Left ventricle myocardium inferior (tissue), 1 donor: Measurements from ENCODE around the gene KIAA1191. TPM values are rescaled to one million over a fixed set of nuclear protein-coding genes. Genes with fewer than 3 reads are reported as not detected.

Source experiments
- DNase-seq: peaks from one replicate; pipeline ENCODE4 v3.0.0-alpha.2; 2020
- H3K27ac ChIP-seq: fragments of 200-600 bp; replicated peaks from 2 replicates; pipeline ENCODE4 v1.8.0; 2021
- H3K27me3 ChIP-seq: fragments of 200-600 bp; 2 replicates; pipeline ENCODE4 v1.8.0; 2021; ENCODE audit warnings: low read depth
- H3K36me3 ChIP-seq: fragments of 200-600 bp; 2 replicates; pipeline ENCODE4 v1.8.0; 2021
- H3K4me1 ChIP-seq: fragments of 200-600 bp; 2 replicates; pipeline ENCODE4 v1.8.0; 2021
- H3K4me3 ChIP-seq: fragments of 200-600 bp; 2 replicates; pipeline ENCODE4 v1.8.0; 2021; ENCODE audit warnings: mild to moderate bottlenecking, moderate library complexity
- H3K9me3 ChIP-seq: fragments of 200-600 bp; replicated peaks from 2 replicates; pipeline ENCODE4 v1.8.0; 2021
- CTCF ChIP-seq: fragments of 200-600 bp; IDR thresholded peaks from 2 replicates; pipeline ENCODE4 v1.8.0; 2021; ENCODE audit warnings: antibody characterized with exemption, mild to moderate bottlenecking, borderline replicate concordance
- intact Hi-C: fragments of 100-400 bp; cut with micrococcal nuclease; formaldehyde crosslinking; loops from one replicate; pipeline ENCODE4 v1.11.0; 2022
- total RNA-seq: library from RNA; stranded (reverse); fragmentation: NEBNext Ultra II Directional; extraction: Animal tissue kit (Norgen Biotek cat#: 25700); gene quantifications from one replicate; pipeline ENCODE4 v1.2.1, GENCODE V29; 2021
- donor health status: DM: no; HTN: yes; CAD: no; lungs with severe emphysema.

The KIAA1191 gene
- total RNA-seq, 1 donor from 2014 or later = 91.6 TPM

- H3K27me3 ChIP-seq = no peaks in the 10 kb centered on the region
- peaks cover 24% of the 10 kb centered on the region for H3K4me1 ChIP-seq
- TF ChIP-seq CTCF = no peak
- H3K36me3 ChIP-seq = peaks cover 33% of the 10 kb centered on the region
- H3K4me3 ChIP-seq = no peak overlapping the region
- intact Hi-C loops = no loop called here
- H3K27ac ChIP-seq = peak overlapping the region; percentile 88
- no peak for DNase-seq
- H3K9me3 ChIP-seq = no peaks in the 10 kb centered on the region
Measured at GRCh38 chr5:176379881-176380280, 18.3 kb upstream of the KIAA1191 start.

GRCh38 chr5:176373100-176373818, 11.7 kb upstream of the KIAA1191 start:
- Histone ChIP-seq H3K9me3 (no peaks in the 10 kb centered on the region), H3K36me3 (peaks cover 16% of the 10 kb centered on the region), H3K4me3 (no peak overlapping the region), H3K27ac (peak overlapping the region; percentile 72), H3K4me1 (peaks cover 48% of the 10 kb centered on the region), H3K27me3 (no peaks in the 10 kb centered on the region)
- no peak for TF ChIP-seq CTCF
- peak; percentile 38 for DNase-seq
- intact Hi-C loops = no loop called here

GRCh38 chr5:176371621-176372539, 10.3 kb upstream of the KIAA1191 start:
- no peak for DNase-seq
- Histone ChIP-seq H3K4me1 (peaks cover 48% of the 10 kb centered on the region), H3K27me3 (no peaks in the 10 kb centered on the region), H3K9me3 (no peaks in the 10 kb centered on the region), H3K27ac (peak overlapping the region; percentile 72), H3K36me3 (peaks cover 28% of the 10 kb centered on the region), H3K4me3 (no peak overlapping the region)
- intact Hi-C loops = no loop called here
- no peak for TF ChIP-seq CTCF

GRCh38 chr5:176369934-176370711, 8.6 kb upstream of the KIAA1191 start:
- H3K27me3 ChIP-seq = no peaks in the 10 kb centered on the region
- intact Hi-C loops = no loop called here
- no peak for DNase-seq
- no peak overlapping the region for H3K4me3 ChIP-seq
- peaks cover 28% of the 10 kb centered on the region for H3K36me3 ChIP-seq
- TF ChIP-seq CTCF = no peak
- peaks cover 64% of the 10 kb centered on the region for H3K4me1 ChIP-seq
- H3K27ac ChIP-seq = peak overlapping the region; percentile 72
- no peaks in the 10 kb centered on the region for H3K9me3 ChIP-seq

- intact Hi-C loops = no loop called here
Measured at GRCh38 chr5:176368726-176369125, 7.2 kb upstream of the KIAA1191 start.

More at GRCh38 chr5:176368726-176369125, 7.2 kb upstream of the KIAA1191 start:
- TF ChIP-seq CTCF = no peak
- no peak overlapping the region for H3K27ac ChIP-seq
- peaks cover 61% of the 10 kb centered on the region for H3K4me1 ChIP-seq
- H3K4me3 ChIP-seq = no peak overlapping the region
- peaks cover 28% of the 10 kb centered on the region for H3K36me3 ChIP-seq
- no peaks in the 10 kb centered on the region for H3K9me3 ChIP-seq
- no peak for DNase-seq
- no peaks in the 10 kb centered on the region for H3K27me3 ChIP-seq
